ELR (cell line): ENCODE data around the gene MGARP.
"Not testable (repeated sequence)": the region's sequence is repeated elsewhere in the genome, so short reads cannot be mapped to it uniquely, and the experiment has no call there.

ENCODE experiments used
- DNase-seq: peaks from one replicate; pipeline ENCODE4 v3.0.0-alpha.2; 2015; ENCODE audit warnings: low read depth

MGARP gene

GRCh38 chr4:139279760-139280620 is at the start of gene MGARP:
Gene MGARP, minus strand, starts transcription at chr4:139280225. Its CDS starts 67 bp downstream, at chr4:139280158.
- peak; percentile 15 for DNase-seq

GRCh38 chr4:139329665-139330200 is 49.7 kb upstream of the MGARP start:
- DNase-seq = no peak

DNA sequence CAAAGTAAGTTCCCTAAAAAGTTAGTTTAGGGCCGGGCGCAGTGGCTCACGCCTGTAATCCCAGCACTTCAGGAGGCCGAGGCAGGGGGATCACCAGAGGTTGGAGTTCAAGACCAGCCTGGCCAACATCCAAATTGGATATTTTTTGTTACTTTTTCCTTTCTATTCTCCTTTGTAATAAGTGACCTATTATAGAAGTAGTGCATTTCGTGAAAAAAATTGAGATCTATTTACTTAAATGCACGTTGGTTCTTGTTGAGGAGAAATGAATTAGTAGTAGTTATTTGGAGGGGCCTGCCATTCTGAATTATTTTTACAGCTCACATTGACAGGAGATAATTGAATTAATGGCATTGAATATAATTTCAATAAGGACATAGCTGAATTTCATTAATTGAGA is 44.6 kb upstream of the MGARP start:
- no peak for DNase-seq

DNA sequence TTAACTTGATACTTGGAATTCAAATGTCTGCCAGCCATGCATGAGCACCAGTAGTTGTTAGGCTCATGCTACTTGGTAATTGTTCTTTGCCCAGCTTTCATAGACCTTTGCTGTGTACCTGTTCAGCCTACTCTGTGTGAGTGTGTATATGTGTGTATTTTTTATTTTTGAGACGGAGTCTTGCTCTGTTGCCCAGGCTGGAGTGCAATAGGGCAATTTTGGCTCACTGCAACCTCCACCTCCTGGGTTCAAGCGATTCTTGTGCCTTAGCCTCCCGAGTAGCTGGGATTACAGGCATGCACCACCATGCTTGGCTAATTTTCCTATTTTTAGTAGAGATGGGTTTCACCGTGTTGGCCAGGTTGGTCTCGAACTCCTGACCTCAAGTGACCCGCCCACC is 42.5 kb upstream of the MGARP start:
- DNase-seq = not testable (repeated sequence)

DNA sequence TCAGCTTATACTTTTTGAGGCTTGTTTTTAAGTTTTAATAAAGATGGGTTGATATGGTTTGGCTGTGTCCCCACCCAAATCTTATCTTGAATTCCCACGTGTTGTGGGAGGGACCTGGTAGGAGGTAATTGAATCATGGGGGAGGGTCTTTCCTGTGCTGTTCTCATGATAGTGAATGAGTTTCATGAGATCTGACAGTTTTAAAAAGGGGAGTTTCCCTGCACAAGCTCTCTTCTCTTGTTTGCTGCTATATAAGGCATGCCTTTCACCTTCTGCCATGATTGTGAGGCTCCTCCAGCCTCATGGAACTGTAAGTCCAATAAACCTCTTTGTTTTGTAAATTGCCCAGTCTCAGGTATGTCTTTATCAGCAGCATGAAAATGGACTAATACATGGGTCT is 42.0 kb upstream of the MGARP start:
- DNase-seq = not testable (repeated sequence)

DNA sequence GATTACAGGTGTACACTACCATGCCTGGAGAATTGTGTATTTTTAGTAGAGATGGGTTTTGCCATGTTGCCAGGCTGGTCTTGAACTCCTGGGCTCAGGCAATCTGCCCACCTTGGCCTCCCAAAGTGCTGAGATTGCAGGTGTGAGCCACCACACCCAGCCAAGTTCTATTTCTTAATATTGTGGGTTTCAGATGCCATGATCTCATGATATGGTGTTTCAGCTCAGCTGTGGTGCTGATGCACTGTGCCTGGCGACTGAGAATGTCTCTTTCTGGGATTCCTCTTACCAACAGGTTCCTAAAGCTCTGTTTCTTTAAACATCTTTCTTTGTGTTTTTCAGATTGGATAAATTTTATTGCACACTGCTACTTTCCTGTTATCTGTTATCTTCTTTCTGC is 39.5 kb upstream of the MGARP start:
- no peak for DNase-seq

DNA sequence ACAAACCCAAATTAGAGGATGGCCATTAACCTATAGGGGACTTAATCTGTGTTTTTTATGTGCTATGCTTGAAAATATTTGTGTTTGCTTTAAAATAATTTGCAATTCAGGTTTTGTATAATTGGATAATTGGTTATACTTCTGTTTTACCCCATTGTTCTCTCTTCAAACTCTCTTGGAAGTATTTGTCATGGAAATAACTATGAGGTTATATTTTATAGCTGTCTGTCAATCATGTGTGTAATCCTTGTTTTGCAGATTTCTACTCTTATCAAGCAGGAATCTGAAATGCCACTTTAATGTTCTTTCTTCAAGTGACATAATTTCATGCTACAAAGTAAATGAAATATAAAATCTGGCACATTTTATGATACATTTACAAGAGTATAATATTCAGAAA is 37.6 kb upstream of the MGARP start:
- no peak for DNase-seq

DNA sequence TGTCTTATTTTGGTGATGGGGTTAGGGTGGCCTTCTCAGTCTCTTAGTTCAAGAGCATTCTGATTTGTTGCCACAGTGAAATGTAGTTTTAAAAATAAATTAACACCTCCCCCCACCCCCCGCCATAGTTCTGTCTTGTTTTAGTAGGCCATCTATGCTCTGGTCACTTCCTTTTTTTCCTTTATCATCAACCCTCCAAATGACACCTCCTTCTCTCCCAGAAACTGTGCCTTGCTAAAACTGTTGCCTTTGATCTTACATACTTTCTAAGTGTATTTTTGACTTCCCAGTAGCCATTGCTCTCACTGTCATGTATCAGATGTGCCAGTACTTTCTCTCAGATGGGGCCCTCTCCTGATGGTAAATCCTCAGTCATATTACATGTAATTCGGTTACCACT is 36.7 kb upstream of the MGARP start:
- no peak for DNase-seq

GRCh38 chr4:139315221-139315675 is 35.2 kb upstream of the MGARP start:
- DNase-seq = no peak

GRCh38 chr4:139314047-139314800 is 34.2 kb upstream of the MGARP start:
- DNase-seq = no peak

- DNase-seq = not testable (repeated sequence)
Measured at GRCh38 chr4:139313414-139313813, 33.4 kb upstream of the MGARP start.

DNA sequence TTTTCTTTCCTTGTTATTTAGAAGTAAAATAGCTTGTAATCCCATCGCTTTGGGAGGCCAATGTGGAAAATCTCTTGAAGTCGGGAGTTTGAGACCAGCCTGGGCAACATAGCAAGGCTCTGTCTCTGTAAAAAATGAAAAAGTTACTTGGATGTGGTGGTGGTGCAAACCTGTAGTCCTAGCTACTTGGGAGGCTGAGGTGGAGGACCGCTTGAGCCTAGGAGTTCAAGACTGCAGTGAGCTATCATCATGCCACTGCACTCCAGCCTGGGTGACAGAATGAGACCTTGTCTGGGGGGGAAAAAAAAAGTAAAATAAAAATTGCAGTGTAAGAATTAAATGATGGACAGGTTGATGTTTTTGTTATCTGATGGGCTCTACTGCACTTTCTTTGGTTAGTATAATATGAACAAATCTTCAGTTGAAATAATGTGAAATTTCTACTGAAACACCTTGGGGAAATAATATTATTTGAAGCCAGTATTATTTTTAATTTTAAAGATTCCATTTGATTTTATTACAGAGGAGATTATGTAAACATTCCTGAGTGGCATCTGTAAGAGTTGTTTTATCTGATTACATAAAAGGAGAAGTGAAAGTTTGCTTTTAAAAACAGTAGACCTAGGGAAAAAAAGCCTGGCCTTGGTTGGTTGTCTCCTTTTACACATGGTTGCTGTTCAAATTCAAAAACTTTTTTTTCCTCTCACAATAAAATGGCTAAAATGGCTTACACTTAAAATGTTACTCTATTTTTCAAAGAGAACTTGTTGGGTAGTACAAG is 32.7 kb upstream of the MGARP start:
- no peak for DNase-seq

GRCh38 chr4:139311909-139312308 is 31.9 kb upstream of the MGARP start:
- DNase-seq = no peak

DNA sequence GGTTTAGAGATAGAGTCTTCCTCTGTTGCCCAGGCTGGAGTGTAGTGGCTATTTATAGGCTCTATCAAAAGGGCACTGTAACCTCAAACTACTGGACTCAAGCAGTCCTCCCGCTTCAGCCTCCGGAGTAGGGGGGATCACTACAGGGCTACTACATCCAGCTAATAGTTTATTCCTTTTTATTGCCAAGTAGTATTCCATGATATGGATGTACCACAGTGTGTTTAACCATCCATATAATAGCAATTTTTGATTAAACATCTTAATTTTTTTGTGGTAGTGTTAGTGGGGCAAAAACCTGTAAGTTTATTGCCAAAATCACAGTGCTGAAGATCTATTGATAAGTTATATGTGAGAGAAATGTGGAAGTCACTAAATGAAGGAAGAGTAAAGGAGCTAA is 24.9 kb upstream of the MGARP start:
- DNase-seq = no peak

GRCh38 chr4:139301821-139302611 is 22.0 kb upstream of the MGARP start, which contains the start of gene NDUFC1:
Gene NDUFC1, minus strand, starts transcription at chr4:139302477. Its CDS starts 6,679 bp downstream, at chr4:139295798.
- DNase-seq = peak; percentile 64

DNA sequence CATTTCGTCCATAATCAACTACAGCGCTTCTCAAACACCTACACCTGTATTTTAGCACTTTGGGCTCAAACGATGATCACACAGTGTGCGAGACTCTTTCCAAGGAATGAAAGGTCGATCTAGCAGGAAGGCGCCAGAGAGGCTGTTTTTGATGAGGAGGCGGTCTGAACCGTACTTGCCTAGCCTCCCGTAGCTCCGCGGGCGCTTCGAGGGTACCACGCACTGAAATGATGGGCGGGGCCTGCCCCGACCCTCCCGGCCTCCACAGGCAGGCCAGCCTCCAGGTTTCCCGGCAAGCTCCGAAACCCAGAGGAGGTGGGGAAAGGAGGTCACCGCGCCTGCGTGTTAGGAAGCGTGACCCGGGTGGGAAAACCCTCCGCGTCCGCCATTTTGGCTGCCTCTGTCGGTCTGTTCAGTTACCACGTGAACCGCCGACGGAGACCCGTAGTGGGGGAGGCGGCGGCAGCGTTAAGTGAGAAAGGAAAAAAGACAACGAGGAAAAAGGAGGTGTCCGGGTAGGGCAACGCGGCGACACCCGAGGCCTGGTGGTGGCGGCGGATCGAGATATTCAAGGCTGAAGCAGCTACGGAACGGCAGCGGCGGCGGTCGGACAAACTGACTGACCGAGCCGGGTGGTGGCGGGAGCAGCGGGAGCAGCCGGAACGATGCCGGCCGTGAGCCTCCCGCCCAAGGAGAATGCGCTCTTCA is 21.2 kb upstream of the MGARP start, which contains the start of gene NAA15:
TSS of gene NAA15 (plus strand) at position 393 of the 708 bp plus-strand sequence. CDS start at position 666, 273 bp downstream.
- peak; percentile 98 for DNase-seq

GRCh38 chr4:139300431-139301112 is 20.5 kb upstream of the MGARP start:
- peak; percentile 78 for DNase-seq

GRCh38 chr4:139299536-139299935 is 19.5 kb upstream of the MGARP start:
- peak; percentile 57 for DNase-seq

DNA sequence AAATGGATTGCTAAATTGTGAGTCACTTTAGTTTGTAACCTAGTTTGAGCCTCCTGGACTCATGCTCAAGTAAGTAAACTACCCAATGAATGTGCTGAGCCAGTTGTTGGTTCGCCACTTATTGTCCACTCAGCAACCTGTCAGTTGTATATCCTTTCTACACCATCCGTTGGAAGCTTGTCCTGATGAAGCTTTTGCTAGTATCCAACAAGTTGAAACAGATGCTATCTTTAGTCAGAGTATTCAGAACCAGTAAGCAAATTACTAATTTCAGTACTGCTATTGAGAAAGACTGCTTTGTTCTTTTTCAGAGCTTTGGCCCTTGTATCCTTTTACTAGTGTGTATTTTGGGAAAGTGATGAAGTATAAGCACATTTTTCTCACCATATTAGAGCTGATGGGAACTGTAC is 17.0 kb upstream of the MGARP start:
- DNase-seq = peak; percentile 63

- DNase-seq = no peak
Measured at GRCh38 chr4:139295942-139296299, 15.9 kb upstream of the MGARP start.
